Femur (tissue), 1 donor: ENCODE results near the gene GPR12.

Experiments
- DNase-seq: peaks from one replicate; pipeline ENCODE4 v3.0.0-alpha.2; 2017

The GPR12 gene

GRCh38 chr13:26759907-26760831 is at the start of gene GPR12:
Gene GPR12 (minus strand): TSS chr13:26760786. CDS start chr13:26759827, 959 bp downstream.
- peak; percentile 24 for DNase-seq

- DNase-seq, result no peak
Observed at GRCh38 chr13:26810095-26810494, 49.5 kb upstream of the GPR12 start.

GRCh38 chr13:26806891-26807290 is 46.3 kb upstream of the GPR12 start:
- no peak for DNase-seq

- no peak for DNase-seq
Observed at GRCh38 chr13:26787961-26788360, 27.4 kb upstream of the GPR12 start.

GRCh38 chr13:26786651-26787295 is 26.2 kb upstream of the GPR12 start:
- DNase-seq, result no peak

- peak; percentile 48 for DNase-seq
Observed at GRCh38 chr13:26785838-26786630, 25.4 kb upstream of the GPR12 start.

GRCh38 chr13:26784704-26785639 is 24.4 kb upstream of the GPR12 start:
- peak; percentile 38 for DNase-seq

- DNase-seq, result no peak
Observed at GRCh38 chr13:26780411-26780810, 19.8 kb upstream of the GPR12 start.

- DNase-seq, result no peak
Observed at GRCh38 chr13:26779321-26779720, 18.7 kb upstream of the GPR12 start.

- DNase-seq, result no peak
Observed at GRCh38 chr13:26772531-26772930, 11.9 kb upstream of the GPR12 start.

GRCh38 chr13:26771796-26772195 is 11.2 kb upstream of the GPR12 start:
- DNase-seq, result no peak

- peak; percentile 60 for DNase-seq
Observed at GRCh38 chr13:26762745-26763345, 2.3 kb upstream of the GPR12 start.

- DNase-seq, result no peak
Observed at GRCh38 chr13:26760832-26761582, 421 bp upstream of the GPR12 start.

- DNase-seq, result no peak
Observed at GRCh38 chr13:26759249-26759906, 1.2 kb downstream of the GPR12 start.

- no peak for DNase-seq
Observed at GRCh38 chr13:26758496-26759157, 2.0 kb downstream of the GPR12 start.

GRCh38 chr13:26756961-26757360 is 3.6 kb downstream of the GPR12 start:
- no peak for DNase-seq

GRCh38 chr13:26752671-26753070 is 7.9 kb downstream of the GPR12 start:
- DNase-seq, result no peak

GRCh38 chr13:26749905-26750304 is 10.7 kb downstream of the GPR12 start:
- DNase-seq, result no peak

GRCh38 chr13:26749285-26749684 is 11.3 kb downstream of the GPR12 start:
- DNase-seq, result no peak

- DNase-seq, result no peak
Observed at GRCh38 chr13:26747706-26748105, 12.9 kb downstream of the GPR12 start.
